Stimulated activated CD4-positive, alpha-beta T cell treated with anti-CD3 and anti-CD28 coated beads, Interleukin-4, amount 100 ng/mL, for 4 hours (primary cell): ENCODE data around the gene CORO1C.
A peak's percentile ranks its signal among the peaks of the same experiment; 100 is the strongest.

Source experiments
- DNase-seq, 2 experiments: peaks; one replicate each; pipeline ENCODE4 v3.0.0-alpha.2; 2020

CORO1C gene

DNA sequence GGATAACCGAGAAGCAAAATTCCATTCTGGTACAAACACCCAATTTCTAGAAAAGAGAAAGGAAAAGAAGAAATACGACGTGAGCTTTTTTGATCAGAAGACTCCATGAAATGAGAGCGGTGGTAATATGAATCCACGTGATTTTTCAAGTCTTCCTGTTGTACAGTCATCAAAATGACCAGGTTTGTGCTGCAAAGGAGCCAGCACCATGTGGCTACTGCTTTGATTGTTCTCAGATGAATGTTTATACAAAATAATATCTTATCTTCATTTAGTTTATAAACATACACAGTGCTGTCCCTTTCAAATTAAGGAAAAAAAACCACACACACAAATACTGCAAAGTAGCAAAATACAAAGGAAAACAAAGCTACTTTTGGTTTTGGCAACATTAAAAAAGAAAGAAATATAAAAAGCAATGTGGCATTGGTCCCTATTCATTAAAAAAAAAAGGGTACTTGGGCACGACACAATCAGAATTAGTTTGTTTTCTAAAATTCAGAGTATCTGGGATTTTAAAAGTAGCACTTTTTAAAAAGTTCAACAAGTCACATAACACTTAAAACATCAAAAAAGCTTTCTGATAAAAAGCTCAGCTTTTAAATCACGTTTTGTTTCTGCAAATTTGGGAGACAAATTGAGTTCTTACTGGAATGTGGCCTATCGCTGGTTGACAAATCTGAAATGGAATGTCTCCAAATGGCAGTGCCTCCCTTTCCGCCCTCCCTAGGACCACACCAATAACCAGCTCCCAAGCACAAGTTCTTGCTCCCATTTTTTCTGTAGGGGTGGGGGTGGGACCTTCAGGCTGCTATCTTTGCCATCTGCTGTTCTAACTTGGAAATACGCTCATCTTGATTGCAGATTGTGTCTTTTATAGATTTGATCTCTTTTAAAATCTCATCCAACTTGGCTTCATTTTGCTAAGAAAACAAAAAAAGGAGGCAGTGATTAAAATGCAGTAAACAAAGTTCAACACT is 84.4 kb downstream of the CORO1C start:
- no peak for DNase-seq

DNA sequence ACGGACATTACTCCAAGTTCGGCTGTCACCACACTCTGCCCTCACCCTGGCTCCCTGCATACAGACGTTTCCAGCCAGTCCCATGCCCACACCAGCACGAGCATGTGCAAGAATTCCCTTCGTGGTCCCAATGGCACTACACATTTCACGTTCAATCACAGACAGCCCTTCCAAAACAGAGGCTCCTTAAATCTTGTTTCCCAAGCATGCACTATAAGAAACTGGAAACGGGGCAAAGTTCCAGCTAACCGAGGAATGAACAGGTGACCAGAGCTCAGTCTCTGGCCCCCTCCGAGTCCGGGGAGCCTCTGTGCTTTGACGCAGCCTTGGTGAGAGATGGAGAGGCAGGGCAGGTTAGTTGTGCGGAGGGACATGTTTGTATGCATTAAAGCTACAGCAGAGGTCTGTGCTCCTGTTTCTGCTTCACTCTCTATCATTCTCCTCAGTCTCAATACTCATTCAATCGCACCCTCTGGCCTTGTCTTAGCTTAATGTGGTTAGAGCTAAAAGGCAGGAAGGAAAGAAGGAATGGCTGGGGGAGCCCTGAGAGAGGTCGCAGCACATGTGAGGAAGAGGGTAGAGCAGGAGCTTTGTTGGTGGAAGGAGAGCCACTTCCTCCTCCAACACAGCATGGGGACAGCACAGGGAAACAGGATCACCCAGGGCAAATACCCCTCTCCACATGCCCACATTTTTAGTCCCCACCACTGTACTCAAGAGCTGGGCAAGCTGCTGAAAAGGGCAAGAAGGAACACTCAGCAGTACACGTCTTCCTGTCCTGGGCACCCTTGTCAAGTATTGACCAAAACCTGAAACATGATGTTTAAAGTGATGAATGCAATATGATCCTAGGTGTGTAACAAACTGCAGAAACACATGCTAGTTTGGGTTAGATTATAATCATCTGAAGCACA is 85.4 kb downstream of the CORO1C start:
- DNase-seq = no peak

DNA sequence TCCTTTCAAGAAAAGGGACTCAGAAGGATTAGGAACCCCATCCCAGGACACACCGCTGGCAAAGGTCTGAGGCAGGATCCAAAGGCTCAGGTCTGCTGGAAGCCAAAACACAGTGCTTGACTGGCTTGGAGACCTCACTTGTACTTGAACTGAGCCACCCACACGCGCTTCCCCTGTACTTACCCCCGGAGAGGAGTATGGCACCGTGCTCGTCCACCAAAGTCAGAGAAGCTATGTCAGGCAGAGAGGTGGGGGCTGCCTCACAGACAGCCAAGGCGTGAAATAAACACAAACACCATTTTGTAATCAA is 86.6 kb downstream of the CORO1C start:
- DNase-seq = no peak

DNA sequence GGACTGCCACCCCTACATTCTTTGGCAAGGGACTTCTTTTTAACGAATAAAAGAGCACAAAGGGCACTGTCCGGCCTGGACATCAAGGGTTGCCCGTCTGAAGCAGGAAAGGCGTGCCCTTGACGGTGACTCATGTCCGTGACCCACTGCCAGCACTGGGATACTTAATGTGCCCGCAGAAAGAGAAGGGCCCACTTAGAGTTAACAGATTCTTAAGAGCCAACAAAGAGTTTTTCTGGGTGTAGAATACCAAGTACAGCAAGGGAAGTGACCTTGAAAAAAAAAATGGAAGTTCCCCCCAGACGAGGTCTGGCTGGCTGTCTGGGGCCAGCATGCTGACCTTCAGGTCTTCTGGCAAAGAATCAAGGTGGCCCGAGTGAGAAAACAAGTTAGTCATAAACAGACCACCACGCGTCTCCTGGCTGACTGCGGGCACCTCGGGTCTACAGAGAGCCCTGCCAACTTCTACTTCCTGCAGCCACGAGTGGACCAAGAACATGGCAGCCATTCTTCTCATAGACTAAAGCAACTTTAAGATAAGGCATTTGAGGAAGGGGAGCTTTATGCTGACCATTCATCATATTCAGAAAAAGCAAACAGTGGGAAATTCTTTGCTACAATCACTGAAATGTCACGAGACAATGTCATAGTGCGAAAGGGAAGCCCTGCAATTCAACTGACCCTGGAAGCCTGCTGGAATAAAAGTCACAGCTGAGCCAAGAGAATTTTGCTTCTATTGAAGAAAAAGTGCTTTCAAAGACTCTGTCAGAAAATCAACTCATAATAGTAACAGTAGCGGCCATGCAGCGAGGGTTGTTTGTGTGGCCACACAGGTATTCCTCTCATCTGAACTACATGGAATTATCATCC is 87.1 kb downstream of the CORO1C start:
- DNase-seq = no peak

DNA sequence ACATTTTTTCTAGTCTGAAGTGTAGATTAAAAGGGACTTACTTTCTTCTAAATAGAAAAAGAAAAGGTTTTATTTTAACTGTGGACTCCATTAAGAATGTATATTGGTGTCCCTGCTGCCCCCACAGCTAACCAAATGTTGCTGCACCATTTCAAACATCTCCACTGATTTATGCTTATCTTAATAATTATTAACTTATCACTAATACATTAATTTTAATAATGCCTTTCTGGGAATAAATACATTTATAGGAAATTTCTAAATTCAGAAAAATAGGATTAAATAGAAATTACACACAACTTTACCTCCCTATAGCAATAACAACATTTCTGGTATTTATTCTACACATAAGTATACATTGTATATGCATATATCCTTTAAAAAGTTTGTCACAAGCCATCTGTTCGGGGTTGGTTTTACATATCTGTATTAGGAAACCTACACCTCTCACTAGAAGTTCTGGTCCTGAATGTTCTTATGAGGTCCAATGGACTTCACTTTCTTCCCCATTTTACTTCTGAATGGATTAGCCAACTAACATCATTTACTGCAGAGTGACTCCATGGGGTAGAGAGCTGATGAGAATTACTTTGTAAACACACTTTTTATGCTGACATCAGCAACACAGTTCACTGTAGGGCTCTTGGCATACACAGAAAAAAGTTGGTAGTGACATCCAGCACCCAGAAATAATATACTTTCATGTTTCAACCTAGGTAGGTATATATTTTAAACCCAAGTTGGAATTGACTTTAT is 88.2 kb downstream of the CORO1C start:
- DNase-seq = no peak

DNA sequence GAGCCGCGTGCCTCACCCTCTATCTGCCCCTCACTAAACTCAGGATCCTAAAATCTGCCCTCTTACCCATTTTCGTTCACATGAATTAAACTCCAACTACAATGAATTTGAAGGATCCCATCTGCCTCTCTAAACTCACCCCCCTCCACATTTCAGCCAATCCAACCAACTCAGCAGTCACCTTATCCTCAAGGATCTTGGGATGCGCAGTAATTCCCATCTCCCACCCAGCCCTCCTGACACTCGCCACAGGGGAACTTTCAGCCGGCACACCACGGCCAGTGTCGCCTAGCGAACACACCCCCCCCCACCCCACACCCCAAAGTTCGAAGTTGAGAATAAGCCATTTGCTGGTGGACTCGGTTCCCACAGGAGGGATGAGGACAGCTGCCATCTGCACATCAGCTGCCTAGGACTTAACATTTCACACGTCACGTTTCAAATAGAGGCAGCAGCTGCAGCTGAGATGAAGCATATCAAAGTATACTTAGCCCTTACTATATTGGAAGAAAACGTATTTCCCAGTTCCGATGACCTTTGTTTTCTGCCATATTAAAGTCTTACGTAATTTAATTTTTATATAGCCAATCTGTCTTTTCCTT is 88.9 kb downstream of the CORO1C start:
- no peak for DNase-seq

DNA sequence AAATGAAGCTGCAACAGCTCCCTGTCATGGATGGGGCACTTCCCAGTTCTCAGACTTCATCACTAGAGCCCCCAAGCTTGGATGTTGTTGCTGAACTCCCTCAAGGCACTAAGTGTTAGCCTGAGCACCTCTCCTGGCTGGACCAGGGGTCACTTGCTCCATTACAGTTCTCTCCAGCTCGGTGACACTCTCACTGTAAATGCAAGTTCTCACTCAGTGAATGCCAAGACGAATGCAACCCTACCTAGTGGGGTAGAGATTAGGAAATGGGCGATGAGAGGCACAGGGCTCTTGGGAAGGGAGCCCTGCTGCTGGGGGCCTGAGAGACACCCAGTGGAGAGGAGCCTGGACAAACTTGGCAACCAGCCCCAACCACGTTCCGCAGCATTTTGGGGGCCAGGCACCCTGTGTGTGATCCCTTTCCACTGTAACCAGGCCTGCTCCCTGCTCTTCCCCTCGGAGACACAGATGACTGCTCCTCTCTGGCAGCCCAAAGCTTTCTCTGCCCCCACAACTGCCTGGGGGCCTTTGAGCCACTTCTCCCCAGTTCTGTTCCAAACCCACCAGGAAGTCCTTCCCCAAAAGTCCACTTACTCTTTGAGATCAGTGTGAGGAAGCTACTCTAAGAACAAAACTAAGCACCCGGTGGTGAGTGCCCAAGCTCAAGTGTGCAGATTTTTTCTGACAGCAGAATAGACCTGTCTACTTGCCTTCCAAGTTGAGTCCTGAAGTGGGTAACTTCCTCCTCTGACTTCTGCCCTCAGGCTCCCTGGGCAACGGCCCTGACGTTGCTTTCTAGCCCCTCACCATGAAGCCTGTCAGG is 89.7 kb downstream of the CORO1C start:
- DNase-seq = no peak

DNA sequence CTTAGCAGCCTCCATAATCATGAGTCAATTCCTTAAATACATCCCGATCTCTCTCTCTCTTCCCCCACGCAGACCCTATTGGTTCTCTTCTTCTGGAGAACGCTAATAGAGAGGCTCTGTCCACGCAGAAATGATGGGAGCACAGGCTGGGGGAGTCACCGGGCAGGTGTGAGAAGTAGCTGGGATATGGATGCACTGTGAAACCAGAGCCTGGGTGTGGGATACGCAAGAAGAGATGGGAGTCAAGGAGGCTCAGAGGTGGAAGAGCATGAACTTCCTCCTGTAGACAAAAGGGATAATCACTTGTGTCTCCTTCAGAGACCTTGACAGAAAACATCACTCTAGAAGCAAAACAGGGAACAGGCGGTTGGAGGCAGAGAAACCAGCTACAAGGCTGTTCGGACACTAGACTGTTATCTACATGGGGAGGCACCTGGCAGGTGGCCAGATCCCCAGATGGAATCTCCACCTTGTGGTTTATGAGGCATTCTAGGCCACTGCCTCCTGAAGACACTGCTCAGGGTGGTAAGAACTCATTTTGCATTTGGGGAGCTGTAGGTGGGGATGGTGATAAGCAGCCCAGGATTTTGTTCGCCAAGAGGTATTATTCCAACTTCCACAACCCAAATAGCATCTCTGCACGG is 90.4 kb downstream of the CORO1C start:
- no peak for DNase-seq

DNA sequence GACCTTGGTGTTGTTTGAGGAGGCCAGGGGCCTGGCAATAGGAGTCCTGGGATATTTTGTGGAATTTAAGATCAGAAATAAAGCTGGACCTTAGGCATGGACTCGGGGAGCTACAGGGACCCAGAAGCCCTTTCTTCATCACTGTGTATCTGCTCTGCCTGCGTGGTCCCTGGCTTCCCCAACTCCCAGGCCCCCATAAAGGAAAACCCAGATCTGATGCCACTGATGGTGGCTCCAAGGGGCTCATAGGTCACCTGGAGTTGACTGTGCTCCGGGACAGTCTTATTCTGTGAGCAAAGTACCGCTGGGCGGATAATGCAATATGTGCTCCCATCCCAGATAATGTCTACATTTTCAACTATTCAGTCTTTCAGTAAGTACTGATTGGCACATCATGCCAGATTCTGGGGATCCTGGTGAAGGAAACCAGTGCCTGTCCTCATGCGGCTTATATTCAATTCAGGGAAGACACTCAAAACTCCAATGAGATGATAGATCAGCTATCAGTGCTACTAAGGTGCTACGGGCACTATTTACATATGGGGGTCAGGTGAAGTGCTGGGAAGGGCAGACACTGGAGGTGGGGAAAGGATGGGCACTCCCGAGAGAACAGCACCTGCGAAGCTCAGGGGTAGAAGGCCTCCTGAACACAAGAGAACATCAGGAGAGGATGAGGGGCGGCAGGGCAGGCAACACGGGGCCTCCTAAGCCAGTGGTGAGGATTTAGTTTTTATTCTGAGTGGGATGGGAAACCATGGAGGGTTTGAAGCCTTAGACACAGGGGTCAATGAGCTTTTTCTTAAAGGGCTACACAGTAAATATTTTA is 92.1 kb downstream of the CORO1C start:
- DNase-seq = no peak

DNA sequence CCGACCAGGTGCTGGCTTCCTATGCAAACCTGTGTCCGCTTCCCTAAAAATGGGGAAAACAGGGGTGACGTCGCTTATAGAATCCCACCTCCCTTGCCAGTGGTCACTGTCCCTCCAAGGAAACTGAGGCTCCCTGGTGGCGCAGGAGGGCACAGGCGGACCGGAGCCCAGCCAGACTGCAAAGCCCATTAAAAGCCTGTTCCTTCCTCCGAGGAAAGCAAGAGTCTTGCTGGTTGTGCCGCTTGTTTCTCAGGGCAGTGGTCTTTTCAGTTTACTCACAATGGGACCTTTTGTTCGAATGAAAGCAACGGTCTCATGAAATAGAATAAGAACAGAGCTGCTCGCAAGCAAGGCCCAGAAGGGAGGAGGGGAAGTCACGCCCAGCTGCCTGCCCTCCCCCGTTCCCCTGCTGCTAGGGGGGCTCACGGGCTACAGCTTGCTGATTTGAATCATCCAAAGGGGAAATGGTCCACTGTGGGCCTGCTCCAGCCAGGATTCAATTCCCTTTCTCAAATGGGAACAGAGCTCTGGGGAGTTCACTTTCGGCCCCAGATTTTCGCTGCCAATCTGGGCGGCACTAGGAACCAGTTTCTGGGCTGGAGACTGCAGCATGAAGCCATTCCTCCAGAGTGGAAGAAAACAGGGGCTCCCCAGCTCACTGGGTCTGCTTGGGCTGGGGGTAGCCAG is 93.0 kb downstream of the CORO1C start:
- DNase-seq = no peak

DNA sequence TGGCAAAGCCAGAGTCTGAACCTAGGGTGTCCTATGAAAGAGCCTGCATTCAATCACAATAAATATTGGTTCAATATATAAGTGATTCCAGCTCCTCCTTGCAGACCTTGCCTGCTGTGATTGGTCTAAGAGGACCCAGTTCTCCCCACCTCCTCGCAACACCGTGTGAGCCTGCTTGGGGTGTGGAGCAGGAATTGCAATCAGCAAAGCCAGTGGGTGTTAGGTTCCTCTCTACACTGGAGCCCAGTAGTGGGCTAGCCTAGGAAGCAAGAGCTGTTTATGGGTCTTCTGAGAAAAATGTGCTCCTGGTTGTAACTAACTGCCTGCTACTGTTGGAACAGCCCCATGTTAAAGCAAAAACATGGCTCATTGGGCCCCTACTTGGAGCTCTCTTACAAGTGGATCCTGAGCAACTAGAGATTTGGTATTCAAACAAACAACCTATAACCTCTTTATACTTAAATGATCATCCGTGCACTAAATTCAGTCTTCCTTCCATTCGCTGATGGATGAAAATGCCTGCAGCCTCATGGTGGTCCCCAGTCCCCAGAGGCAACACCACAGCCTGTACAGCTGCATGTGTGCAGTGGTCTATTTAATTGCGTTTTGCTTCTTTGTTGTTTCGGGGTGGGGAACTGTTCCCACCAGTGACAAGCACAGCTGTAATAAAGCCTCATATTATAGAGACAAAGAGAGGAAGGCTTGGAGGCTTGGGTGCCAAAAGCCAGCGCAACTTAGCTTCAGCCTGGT is 93.9 kb downstream of the CORO1C start:
- DNase-seq = no peak

DNA sequence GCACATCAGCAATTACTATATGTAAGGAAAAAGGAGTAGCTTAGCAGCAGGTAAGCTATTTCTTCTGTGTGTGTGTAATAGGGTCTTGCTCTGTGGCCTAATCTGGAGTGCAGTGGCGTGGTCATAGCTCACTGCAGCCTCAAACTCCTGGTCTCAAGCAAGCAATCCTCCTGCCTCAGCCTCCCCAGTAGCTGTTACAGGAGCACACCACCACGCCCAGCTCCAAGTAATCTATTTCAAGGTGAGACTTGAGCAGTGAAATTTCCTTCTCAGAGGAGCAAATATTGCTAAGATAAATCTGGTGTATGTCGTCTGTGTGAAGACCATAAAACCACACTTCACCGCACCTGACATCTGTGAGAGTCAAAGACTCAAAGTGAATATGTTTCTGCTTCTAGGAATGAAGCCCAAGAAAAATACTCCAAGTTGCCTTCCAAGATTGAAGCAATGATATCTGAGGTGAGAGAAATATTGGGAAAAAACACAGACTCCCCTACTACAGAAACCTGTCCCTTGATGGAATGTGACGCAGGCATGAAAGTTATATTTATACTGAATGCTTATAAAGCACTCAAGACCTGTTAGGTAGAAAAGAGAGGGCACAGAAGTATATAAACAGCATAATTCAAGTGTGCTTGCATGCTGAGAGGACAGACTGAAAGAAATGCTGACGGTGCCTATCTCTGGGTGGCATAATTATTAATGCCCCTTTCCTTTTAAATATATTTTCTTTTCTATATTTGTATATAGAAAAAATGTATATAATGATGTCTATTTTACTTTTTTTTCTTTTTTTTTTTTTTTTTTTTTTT is 95.1 kb downstream of the CORO1C start:
- DNase-seq = no peak

DNA sequence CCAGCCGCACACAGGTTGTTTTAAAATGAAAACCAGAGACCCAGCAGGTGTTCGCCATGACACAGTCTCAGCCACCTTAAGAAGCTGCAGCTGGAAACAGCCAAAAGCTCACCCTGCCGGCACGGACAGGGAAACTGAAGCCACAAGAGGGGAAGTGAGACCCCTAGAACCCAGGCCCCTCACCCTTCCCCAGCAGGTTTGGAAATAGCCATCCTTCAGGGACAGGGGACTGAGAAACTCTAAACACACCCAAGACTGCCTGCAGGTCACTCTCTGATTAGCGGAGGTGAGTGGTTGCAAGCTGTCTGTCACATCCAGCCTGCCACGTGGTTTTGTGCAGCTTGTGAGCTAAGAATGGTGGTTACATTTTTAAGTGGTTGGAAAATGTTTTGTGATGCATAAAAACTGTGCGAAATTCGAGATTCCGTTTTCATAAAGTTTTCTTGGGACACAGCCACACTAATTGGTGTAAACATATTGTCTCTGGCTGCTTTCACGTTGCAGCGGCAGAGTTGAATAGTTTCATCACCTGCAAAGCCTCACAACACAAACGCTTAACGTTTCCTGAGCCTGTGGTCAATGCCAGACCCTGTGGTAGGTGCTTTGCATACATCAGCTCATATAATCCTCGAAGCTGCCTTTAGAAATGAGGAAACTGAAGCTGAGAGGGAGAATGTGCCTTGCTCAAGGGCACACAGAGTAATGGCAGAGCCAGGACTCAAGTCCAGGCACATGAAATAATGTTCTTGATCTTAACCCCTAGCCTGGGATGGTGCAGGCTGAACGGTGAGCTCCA is 95.9 kb downstream of the CORO1C start:
- DNase-seq = peak in 1 of 2 experiments; percentile 35

DNA sequence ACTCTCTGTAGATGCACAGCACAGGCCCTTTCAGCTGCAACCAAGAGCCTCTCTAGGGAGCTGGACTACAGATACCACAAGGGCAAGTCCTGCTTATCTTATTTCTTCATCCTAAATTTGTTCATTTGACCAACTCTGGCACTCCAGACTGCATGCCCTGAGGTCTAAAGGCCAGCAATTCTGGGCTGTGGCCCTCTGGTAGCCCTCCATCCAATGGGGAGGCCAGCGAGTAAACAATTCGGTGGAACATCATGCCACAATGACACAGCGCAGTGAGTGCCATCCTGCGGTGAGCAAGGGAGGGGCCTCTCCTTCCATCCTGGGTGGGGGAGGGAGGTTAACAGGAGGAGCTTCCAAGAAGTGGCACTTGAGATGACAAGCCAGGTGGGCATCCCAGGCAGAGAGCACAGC is 97.0 kb downstream of the CORO1C start:
- peak in 1 of 2 experiments; percentile 49 for DNase-seq

DNA sequence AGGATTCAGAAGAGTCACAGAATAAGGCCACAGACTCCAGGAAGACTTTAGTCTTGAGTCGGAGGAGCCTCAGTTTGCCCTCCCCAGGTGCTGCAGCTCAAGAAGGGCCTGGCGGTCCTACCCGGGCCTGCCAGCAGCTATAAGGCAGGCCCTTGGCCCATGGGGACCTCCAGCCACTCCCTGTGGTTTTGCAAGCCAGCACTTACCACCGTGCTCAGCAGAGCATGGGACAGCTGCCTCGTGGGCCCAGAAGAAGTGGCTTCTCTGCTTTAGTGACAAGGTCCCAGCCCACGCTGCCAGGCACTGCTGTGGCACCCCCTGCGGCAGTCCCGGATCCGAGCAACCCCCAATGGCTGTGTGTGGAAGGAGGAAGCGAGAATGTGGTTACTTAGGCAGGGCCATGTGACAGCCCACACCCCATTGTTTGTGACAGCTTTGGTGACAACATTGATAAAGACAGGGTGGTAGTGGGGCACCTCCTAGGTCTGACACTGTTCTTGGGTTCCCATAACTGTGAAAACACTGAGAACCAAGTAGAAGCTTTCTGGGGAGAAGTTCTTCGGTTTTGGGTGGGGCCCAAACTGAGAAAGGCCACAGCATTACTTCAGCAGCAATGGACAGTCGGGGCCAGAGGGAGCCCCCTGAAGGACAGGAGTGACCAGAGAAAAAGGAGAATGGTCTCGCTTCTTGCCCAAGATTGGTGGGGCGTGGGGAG is 97.6 kb downstream of the CORO1C start, which contains the start of gene SELPLG:
TSS of gene SELPLG (minus strand) at position 361 of the 715 bp plus-strand sequence. CDS start 9,587 bp downstream, outside the sequence.
- DNase-seq = peak; percentile 67 to 85
